GM21381 (cell line): ENCODE data around the gene CHAT.
"Not testable (repeated sequence)": the region's sequence is repeated elsewhere in the genome, so short reads cannot be mapped to it uniquely, and the experiment has no call there.

Source experiments
- ATAC-seq: cut with Tn5 transposase; IDR thresholded peaks from one replicate; pipeline ENCODE4 v1.9.1; 2021; ENCODE audit warnings: mild to moderate bottlenecking, moderate library complexity; ENCODE audit not compliant: unreplicated experiment

Gene CHAT

DNA sequence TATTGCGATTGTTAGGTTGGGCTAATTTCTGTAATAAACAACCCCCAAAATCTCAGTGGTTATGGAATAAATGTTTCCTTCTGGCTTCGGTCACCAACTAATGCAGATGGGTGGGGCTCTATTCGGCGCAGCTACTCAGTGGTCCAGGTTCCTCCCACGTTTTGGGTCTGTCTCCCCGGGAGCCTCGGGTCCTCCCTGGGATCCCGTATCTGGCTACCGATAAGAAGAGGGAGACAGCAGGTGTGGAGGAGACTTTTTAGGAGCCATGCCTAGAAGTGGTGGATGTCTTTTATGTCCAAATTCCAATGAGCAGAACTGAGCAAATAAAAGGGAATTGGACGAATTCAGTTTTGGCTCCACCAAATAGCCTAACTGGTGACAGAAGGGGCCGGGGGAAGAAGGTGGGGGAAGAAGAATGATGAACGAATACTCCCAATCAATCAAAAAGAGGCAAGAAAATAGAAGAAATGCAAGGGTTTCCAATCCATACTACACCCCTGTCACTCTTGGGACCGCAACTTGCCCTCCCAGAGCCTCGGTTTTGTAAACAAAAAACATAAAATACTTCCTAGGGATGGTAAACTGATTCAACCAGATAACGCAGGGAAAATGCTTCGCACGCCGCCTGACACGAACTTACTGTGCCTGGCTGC, 65.1 kb downstream of the CHAT start:
- ATAC-seq = no peak

GRCh38 chr10:49679480-49679893, 65.7 kb downstream of the CHAT start, which contains the start of gene C10orf53:
Gene C10orf53, plus strand, starts transcription at chr10:49679651. Its CDS starts 47 bp downstream, at chr10:49679698.
- no peak for ATAC-seq

GRCh38 chr10:49682449-49682848, 68.6 kb downstream of the CHAT start:
- ATAC-seq = not testable (repeated sequence)

GRCh38 chr10:49682879-49683278, 69.0 kb downstream of the CHAT start:
- no peak for ATAC-seq

- ATAC-seq = no peak
These were observed 72.8 kb downstream of the CHAT start for GRCh38 chr10:49686651-49687050.

DNA sequence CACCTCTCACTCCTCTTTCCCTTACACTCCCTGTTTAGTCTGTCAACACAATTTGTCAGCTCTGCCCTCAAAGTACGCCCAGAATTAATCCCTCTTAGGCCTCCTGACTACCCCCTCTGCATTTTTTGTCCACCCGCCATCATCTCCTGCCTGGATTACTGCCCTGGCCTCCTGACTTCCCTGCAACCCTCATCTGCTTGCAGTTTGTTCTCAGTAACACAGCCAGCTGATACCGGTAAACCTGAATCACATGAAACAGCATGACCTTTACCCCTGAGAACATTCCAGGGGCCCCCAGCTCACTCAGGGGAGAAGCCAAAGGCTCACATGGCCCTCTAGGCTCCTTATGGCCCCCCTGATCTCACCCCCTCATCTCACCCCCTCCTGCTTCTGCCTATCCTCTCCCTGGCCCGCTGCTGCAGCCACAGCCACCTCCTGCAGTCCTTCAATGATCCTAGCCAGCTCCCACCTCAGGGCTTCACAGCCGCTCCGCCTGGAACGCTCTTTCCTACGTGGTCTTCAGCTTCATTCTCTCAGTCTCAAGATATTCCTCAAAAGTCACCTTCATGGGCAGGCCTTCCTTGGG, 74.5 kb downstream of the CHAT start:
- no peak for ATAC-seq

GRCh38 chr10:49688920-49689319, 75.1 kb downstream of the CHAT start:
- ATAC-seq = no peak

DNA sequence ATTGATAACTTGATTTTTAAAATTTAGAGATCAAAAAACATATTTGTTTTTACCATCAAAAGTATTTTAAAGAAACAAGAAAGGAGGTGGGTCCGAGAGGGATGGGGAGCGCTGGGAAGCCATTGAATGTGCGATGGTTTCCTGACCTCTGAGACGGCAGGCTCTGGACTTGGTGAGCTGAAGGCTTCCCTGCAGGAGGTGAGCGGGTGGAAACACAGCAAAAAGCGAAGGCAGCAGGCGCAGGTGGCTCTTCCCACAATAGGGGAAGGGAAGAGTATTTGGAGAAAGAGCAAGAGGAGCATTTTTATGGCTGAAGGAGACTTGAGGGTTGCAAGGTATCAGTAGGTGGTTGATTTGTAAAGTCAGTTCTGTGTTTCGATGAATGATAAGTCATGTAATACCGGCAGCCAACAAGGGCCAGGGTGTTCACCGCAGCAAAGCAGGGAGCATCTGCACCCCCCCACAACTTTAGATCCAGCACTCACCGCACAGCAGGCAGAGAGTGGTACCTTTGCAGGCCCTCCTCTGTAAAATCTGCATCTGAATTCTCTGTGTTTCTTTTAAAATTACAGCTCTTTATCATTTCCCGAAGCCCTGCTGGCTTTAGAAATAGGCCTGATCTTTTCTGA, 76.2 kb downstream of the CHAT start:
- no peak for ATAC-seq

DNA sequence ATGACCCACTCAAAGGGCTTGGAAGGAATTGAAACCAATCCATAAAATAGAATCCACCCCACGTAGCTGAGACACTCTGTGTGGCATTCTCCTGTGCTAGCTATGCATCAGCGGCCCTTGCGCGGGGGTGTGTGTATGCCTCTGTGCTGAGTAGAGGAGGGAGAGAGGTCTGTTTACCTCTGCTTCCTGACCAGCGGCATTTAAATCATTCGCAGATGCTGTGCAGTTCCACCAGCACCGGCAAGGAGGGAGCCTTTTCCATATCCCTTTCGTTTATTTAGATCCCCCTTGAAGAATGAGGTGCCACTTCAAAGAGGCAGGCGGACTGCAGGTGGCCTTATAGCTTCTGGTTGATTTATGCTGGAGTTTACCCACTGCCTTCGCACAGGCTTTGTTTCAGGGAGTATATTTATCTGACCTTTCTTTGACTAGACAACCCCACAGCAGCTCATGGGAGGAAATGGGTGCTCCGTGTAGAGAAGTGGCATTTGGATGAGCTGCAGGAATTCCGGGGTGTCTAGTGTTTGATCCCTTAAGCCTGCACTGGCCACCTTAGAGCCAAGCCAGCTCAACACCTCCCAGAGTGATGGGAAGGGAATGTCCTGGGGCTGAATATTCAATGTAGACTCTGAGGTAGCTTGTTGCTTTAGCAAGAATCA, 77.0 kb downstream of the CHAT start:
- no peak for ATAC-seq

DNA sequence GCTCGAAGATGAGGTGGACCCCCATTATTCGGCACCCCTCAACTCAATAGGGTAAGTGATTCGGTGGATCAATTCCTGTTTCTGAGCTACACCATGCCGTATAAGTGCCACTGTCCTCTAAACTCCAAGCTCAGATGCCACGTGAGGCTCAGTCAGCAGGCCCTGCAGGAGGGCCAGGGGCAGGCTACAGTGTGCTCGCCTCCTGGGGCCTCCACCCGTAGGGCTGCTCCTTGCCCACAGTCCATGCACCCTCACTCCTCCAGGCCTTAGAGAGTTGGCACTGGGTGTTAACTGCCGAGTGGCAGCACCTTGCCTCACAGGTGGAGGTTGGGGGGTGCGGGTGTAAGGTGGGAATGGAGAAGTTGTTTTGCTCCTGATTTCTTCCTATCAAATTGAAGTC, 77.8 kb downstream of the CHAT start:
- no peak for ATAC-seq

DNA sequence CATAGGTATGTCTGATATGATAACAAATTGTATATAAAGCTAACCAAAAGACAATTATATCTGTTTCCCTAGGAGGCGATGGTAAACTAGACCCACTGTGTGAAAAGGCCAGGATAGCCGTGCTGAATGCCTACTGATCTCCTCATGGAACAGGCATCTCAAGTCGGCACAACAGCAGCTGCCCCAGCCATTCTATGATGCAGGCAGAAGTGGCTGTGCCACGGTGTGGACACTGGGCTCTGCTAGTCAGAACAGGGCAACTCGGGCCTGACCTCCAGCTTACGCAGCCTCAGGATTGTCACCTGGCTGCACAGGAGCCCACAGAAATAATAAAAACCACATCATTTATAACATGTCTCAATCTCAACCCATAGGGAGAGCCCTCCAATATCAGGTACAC, 80.6 kb downstream of the CHAT start:
- ATAC-seq = no peak

DNA sequence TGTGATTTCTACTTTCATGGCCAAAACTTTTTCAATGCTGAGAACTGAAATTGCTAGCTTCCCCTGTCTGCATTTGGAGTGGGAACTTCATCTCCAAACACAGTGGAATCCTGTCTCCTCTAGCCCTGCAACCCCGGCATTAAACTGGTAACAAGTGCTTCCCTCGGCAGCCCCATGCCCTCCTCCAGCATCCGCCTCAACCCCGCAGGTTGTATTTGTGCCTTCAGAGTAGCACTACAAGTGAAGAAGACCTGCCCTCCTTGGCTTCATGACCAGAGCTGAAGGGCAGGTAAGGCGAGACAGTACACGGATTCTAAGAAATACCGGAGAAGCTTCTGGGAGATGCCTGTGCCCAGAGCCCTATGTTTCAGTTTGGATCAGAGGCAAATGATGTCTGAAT, 82.5 kb downstream of the CHAT start:
- no peak for ATAC-seq

DNA sequence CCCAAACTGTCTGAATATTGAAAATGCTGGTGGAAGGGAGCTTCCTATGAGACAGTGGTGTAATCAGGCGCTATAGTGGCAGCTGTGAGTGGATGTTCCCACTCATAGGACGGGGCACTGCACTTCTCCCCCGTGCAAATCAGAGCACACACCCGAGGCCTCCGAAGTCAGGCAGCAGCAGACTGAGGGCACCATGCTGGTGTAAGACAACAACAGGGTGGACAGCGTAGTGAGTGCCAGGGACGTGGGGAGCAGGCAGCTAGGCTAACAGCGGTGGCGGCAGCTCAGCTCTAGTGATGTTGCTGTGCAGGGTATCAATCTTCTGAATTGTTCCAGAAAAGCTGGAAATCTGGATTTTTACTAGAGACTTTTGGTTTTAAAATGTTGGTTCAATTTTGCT, 84.8 kb downstream of the CHAT start:
- no peak for ATAC-seq

DNA sequence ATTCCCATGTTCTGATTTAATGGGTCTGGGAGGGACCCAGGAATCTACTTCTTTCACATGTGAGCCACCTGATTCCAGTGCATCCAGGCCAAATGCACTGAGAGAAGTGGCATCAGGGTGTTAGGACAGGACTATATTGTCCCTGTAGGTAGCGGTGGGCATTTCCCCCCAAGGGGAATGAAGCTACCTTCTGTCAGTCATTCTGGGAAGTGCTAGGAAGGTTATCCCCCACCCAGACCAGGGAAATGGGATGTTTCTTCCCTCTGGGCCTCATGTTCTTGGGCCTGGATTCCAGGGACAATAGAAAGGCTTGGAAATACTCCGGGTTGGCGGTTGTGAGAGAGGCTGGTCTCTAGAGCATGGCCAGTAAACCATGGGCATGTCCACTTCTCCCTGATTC, 86.4 kb downstream of the CHAT start:
- ATAC-seq = no peak

GRCh38 chr10:49700997-49701396, 87.2 kb downstream of the CHAT start:
- no peak for ATAC-seq

DNA sequence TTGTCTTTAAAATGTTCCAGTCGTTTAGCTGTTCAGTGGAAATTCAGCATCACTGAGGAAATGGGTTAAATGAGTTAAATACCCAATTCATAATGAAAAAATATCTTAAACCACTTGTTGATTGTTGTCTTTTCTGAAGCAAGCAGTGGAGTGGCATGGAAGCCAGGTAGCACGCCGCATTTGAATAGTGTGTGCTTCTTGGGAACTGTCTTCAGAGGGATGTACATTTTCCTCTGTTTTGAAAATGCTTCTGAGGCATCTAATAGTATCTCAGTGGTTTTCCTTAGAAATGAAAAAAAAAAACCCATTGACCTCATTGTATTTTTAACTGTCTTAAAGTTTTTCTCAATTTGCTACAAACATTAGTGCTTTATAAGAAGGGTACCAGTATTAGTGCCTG, 93.7 kb downstream of the CHAT start:
- ATAC-seq = no peak

GRCh38 chr10:49709934-49710333, 96.1 kb downstream of the CHAT start:
- ATAC-seq = no peak

- no peak for ATAC-seq
These were observed 97.1 kb downstream of the CHAT start for GRCh38 chr10:49710966-49711365.

GRCh38 chr10:49711481-49711880, 97.6 kb downstream of the CHAT start:
- no peak for ATAC-seq

- ATAC-seq = no peak
These were observed 99.4 kb downstream of the CHAT start for GRCh38 chr10:49713266-49713665.
